H1 (cell line): Measurements from ENCODE around the gene SERINC5. TPM values are rescaled to one million over a fixed set of nuclear protein-coding genes. Genes with fewer than 3 reads are reported as not detected.
A peak's percentile ranks its signal among the peaks of the same experiment; 100 is the strongest.

Experiments
- CTCF ChIA-PET: fragments of 300-600 bp; sonication (Branson Sonifier 250); formaldehyde crosslinking; loops from one replicate; lab custom pipeline; 2021; ENCODE audit not compliant: partially characterized antibody; lab: Charles Lee
- POLR2A ChIA-PET: fragments of 300-600 bp; sonication (Branson Sonifier 250); formaldehyde crosslinking; loops from one replicate; lab custom pipeline; 2021; ENCODE audit warnings: inconsistent platforms; ENCODE audit not compliant: partially characterized antibody; lab: Charles Lee
- DNase-seq, 2 experiments: peaks; one replicate each; pipeline versions ENCODE4 v3.0.0 to v3.0.0-alpha.2; 2010 to 2022; ENCODE audit warnings: low spot score in 2 of 2, low read depth in 1 of 2, mixed read lengths in 1 of 2
- FAIRE-seq: peaks from 2 replicates; lab custom pipeline; 2011; peaks lifted over from hg19 to GRCh38; lab: Jason Lieb, UNC
- H2AFZ ChIP-seq: 2 replicates; pipeline ENCODE4 v1.8.1; 2012; ENCODE audit warnings: low read length, inconsistent platforms
- H2AK5ac ChIP-seq: 2 replicates; pipeline ENCODE4 v1.6.1; 2013; ENCODE audit warnings: low read depth, low read length
- H2BK120ac ChIP-seq: replicated peaks from 2 replicates; pipeline ENCODE3; 2013; ENCODE audit warnings: low read depth, low read length, inconsistent platforms
- H2BK12ac ChIP-seq: 2 replicates; pipeline ENCODE4 v1.6.1; 2013; ENCODE audit warnings: low read depth, low read length
- H2BK15ac ChIP-seq: 2 replicates; pipeline ENCODE4 v1.6.1; 2013; ENCODE audit warnings: low read length
- H2BK20ac ChIP-seq: 2 replicates; pipeline ENCODE4 v1.6.1; 2013; ENCODE audit warnings: low read length
- H2BK5ac ChIP-seq: 2 replicates; pipeline ENCODE4 v1.6.1; 2013; ENCODE audit warnings: low read depth, low read length
- H3K14ac ChIP-seq: 2 replicates; pipeline ENCODE4 v1.6.1; 2013; ENCODE audit warnings: inconsistent platforms; ENCODE audit not compliant: insufficient read length
- H3K18ac ChIP-seq: 2 replicates; pipeline ENCODE4 v1.6.1; 2013; ENCODE audit warnings: low read length; ENCODE audit errors: extremely low read depth
- H3K23ac ChIP-seq: 2 replicates; pipeline ENCODE4 v1.6.1; 2013; ENCODE audit warnings: inconsistent platforms; ENCODE audit not compliant: insufficient read length
- H3K23me2 ChIP-seq: 2 replicates; pipeline ENCODE4 v1.6.1; 2013; ENCODE audit warnings: low read depth, low read length
- H3K27ac ChIP-seq: 2 replicates; pipeline ENCODE4 v1.6.1; 2011; ENCODE audit warnings: low read depth, low read length, inconsistent platforms
- H3K27me3 ChIP-seq, 4 experiments: replicated peaks in 1 of 4; 1 replicate in 1 of 4; 2 replicates in 3 of 4; pipeline versions ENCODE4 v1.6.1 to v1.8.1; 2011 to 2013; ENCODE audit warnings: low read length in 3 of 4, mild to moderate bottlenecking in 3 of 4, inconsistent platforms in 2 of 4, mixed read lengths in 2 of 4, moderate library complexity in 1 of 4; ENCODE audit not compliant: control insufficient read depth in 3 of 4, insufficient read depth in 3 of 4; ENCODE audit errors: extremely low read depth in 1 of 4
- H3K36me3 ChIP-seq, 4 experiments: 2 replicates each; pipeline versions ENCODE4 v1.6.1 to v1.8.1; 2011 to 2013; ENCODE audit warnings: mild to moderate bottlenecking in 4 of 4, low read length in 3 of 4, moderate library complexity in 2 of 4, control low read depth in 1 of 4, inconsistent platforms in 1 of 4; ENCODE audit not compliant: insufficient read depth in 4 of 4, control insufficient read depth in 2 of 4
- H3K4ac ChIP-seq: replicated peaks from 2 replicates; pipeline ENCODE3; 2013; ENCODE audit warnings: low read length, low read depth, mixed read lengths, inconsistent platforms; ENCODE audit not compliant: insufficient read length
- H3K4me1 ChIP-seq, 4 experiments: replicated peaks in 1 of 4; 1 replicate in 1 of 4; 2 replicates in 3 of 4; pipeline versions ENCODE4 v1.6.1 to v1.8.1; 2011 to 2013; ENCODE audit warnings: low read length in 3 of 4, inconsistent platforms in 2 of 4, mixed read lengths in 1 of 4; ENCODE audit not compliant: insufficient read depth in 4 of 4, control insufficient read depth in 3 of 4
- H3K4me2 ChIP-seq, 2 experiments: 2 replicates each; pipeline versions ENCODE4 v1.6.1 to v1.8.1; 2011 to 2013; ENCODE audit warnings: low read depth in 2 of 2, low read length in 2 of 2, control low read depth in 1 of 2, inconsistent platforms in 1 of 2, mild to moderate bottlenecking in 1 of 2; ENCODE audit not compliant: insufficient read depth in 1 of 2
- H3K4me3 ChIP-seq, 4 experiments: fragments of 200-600, 300-600 bp in 1 of 4; sonication (generic), shearing (Covaris generic), sonication (Bioruptor Twin) in 1 of 4; 2 replicates each; pipeline versions ENCODE4 v1.5.1 to v1.8.1; 2011 to 2016; ENCODE audit warnings: low read length in 4 of 4, low read depth in 3 of 4, control low read depth in 2 of 4, inconsistent platforms in 2 of 4, mild to moderate bottlenecking in 2 of 4, mixed read lengths in 1 of 4, moderate library complexity in 1 of 4; ENCODE audit not compliant: insufficient read depth in 2 of 4; ENCODE audit errors: extremely low read depth in 1 of 4
- H3K56ac ChIP-seq: replicated peaks from 2 replicates; pipeline ENCODE3; 2013; ENCODE audit warnings: low read depth, mild to moderate bottlenecking, mixed read lengths, low read length, inconsistent platforms; ENCODE audit not compliant: insufficient read length
- H3K79me1 ChIP-seq: 2 replicates; pipeline ENCODE4 v1.6.1; 2013; ENCODE audit warnings: low read depth, low read length, control low read depth
- H3K79me2 ChIP-seq, 2 experiments: 2 replicates each; pipeline versions ENCODE4 v1.6.1 to v1.8.1; 2012 to 2013; ENCODE audit warnings: low read length in 2 of 2, mild to moderate bottlenecking in 2 of 2, inconsistent platforms in 1 of 2; ENCODE audit not compliant: insufficient read depth in 2 of 2, control insufficient read depth in 1 of 2
- H3K9ac ChIP-seq, 4 experiments: replicated peaks in 1 of 4; 1 replicate in 1 of 4; 2 replicates in 3 of 4; pipeline versions ENCODE4 v1.6.1 to v1.8.1; 2011 to 2013; ENCODE audit warnings: low read depth in 3 of 4, low read length in 3 of 4, control low read depth in 2 of 4, mild to moderate bottlenecking in 2 of 4, moderate library complexity in 2 of 4, inconsistent platforms in 1 of 4; ENCODE audit errors: extremely low read depth in 1 of 4
- H3K9me3 ChIP-seq, 2 experiments: 2 replicates each; pipeline versions ENCODE4 v1.6.1 to v1.8.1; 2012 to 2013; ENCODE audit warnings: mild to moderate bottlenecking in 2 of 2, moderate library complexity in 2 of 2, control low read depth in 1 of 2, inconsistent platforms in 1 of 2, low read depth in 1 of 2, low read length in 1 of 2, mixed read lengths in 1 of 2; ENCODE audit not compliant: insufficient read depth in 2 of 2
- H4K20me1 ChIP-seq, 2 experiments: replicated peaks in 1 of 2; 2 replicates each; pipeline versions ENCODE3 to v1.8.1; 2011 to 2013; ENCODE audit warnings: inconsistent platforms in 2 of 2, low read length in 2 of 2, mild to moderate bottlenecking in 1 of 2; ENCODE audit not compliant: insufficient read depth in 2 of 2, control insufficient read depth in 1 of 2
- H4K5ac ChIP-seq: 2 replicates; pipeline ENCODE4 v1.6.1; 2013; ENCODE audit warnings: low read length, low read depth, mixed read lengths, inconsistent platforms; ENCODE audit not compliant: insufficient read length
- H4K8ac ChIP-seq: 2 replicates; pipeline ENCODE4 v1.8.0; 2013; ENCODE audit warnings: mild to moderate bottlenecking, moderate library complexity, low read length, inconsistent platforms; ENCODE audit not compliant: insufficient read depth; ENCODE audit errors: extremely low read depth
- H4K91ac ChIP-seq: replicated peaks from 2 replicates; pipeline ENCODE3; 2013; ENCODE audit warnings: low read length, mixed read lengths, inconsistent platforms; ENCODE audit not compliant: insufficient read length
- CHD1 ChIP-seq: IDR thresholded peaks from 2 replicates; pipeline ENCODE4 v1.6.1; 2012; ENCODE audit warnings: low read depth, low read length, improper control_type of control experiment
- CREB1 ChIP-seq: IDR thresholded peaks from 2 replicates; pipeline ENCODE4 v1.6.1; 2012; ENCODE audit warnings: inconsistent platforms
- GTF2F1 ChIP-seq: IDR thresholded peaks from 2 replicates; pipeline ENCODE4 v1.6.1; 2012; ENCODE audit warnings: low read depth, low read length, improper control_type of control experiment, borderline replicate concordance
- KDM1A ChIP-seq: fragments of 200-600, 300-600 bp; sonication (generic); IDR thresholded peaks from 2 replicates; pipeline ENCODE4 v1.7.1; 2016; ENCODE audit warnings: mild to moderate bottlenecking, low read length, borderline replicate concordance
- POLR2AphosphoS5 ChIP-seq: IDR thresholded peaks from 2 replicates; pipeline ENCODE4 v1.6.1; 2011; ENCODE audit warnings: low read depth, low read length
- TBP ChIP-seq: IDR thresholded peaks from 2 replicates; pipeline ENCODE4 v1.6.1; 2011; ENCODE audit warnings: low read depth, low read length, improper control_type of control experiment
- TCF12 ChIP-seq: IDR thresholded peaks from 2 replicates; pipeline ENCODE4 v1.6.1; 2011; ENCODE audit warnings: low read depth, mild to moderate bottlenecking, low read length
- WGBS, 2 experiments: shearing (Covaris generic) in 1 of 2; methylation state at CpG; one replicate each; pipeline versions ENCODE4 v1.1.6 to v1.1.7; 2013 to 2015; ENCODE audit warnings: low lambda C conversion rate in 2 of 2, mixed read lengths in 2 of 2, inconsistent platforms in 1 of 2, low coverage in 1 of 2, missing lambda C conversion rate in 1 of 2; ENCODE audit not compliant: insufficient replicate concordance in 2 of 2, insufficient coverage in 1 of 2, insufficient read length in 1 of 2; ENCODE audit errors: extremely low coverage in 1 of 2, missing lambda C conversion rate in 1 of 2; 5-methylcytosine and 5-hydroxymethylcytosine counted together
- polyA plus RNA-seq, 7 experiments: library from polyadenylated mRNA; depleted of rRNA in 3 of 7; stranded (reverse) in 5 of 7; unstranded in 2 of 7; fragments of >200 nt in 5 of 7; fragments of 200-250 nt in 2 of 7; gene quantifications; 1 replicate in 5 of 7; 2 replicates in 1 of 7; 4 replicates in 1 of 7; pipeline versions ENCODE4 v1.2.1 to v1.2.3, GENCODE V29; 2011 to 2013; ENCODE audit warnings: missing spikeins in 2 of 7, mixed read lengths in 2 of 7
- total RNA-seq: library from RNA; stranded (reverse); fragmentation: NEBNext Ultra II Directional; extraction: Animal tissue kit (Norgen Biotek cat#: 25700); gene quantifications from 2 replicates; pipeline ENCODE4 v1.2.1, GENCODE V29; 2021

The SERINC5 gene
- total and polyA plus RNA-seq, 2 of the 8 experiments (the other 6 are each of a cell fraction or from before 2014, with no cell fraction given) = 32.2 to 149 TPM

DNA sequence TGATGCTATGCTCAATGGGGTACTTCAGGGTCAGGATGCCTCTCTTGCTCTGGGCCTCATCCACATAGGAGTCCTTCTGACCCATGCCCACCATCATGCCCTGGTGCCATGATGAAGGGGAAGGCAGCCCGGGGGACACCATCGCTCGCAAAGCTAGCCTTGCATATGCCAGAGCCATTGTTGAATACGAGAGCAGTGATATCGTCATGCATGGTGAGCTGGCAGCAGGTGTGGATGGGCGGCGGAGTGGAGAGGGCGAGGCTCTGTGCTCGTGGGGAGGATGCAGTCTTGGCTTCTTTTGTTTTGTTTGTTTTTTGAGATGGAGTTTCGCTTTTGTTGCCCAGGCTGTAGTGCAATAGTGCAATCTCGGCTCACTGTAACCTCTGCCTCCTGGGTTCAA is 46.8 kb upstream of the SERINC5 start:
- Histone ChIP-seq H2BK15ac (no peak overlapping the region), H3K4me3 (no peak overlapping the region), H4K20me1 (no peaks in the 10 kb centered on the region), H4K8ac (no peak overlapping the region), H3K4me2 (no peak overlapping the region), H3K4me1 (no peaks in the 10 kb centered on the region), H3K56ac (no peak overlapping the region), H3K27ac (no peak overlapping the region), H2BK20ac (0 out of 2 replicates have a peak overlapping the region, but pooled peaks have one; percentile 82), H2AK5ac (no peak overlapping the region), H2AFZ (no peak overlapping the region), H2BK5ac (no peak overlapping the region), H3K23ac (no peak overlapping the region), H3K27me3 (no peaks in the 10 kb centered on the region), H2BK12ac (peak overlapping the region; percentile 27; the same call in 1 of the 2 replicates), H3K23me2 (no peaks in the 10 kb centered on the region), H3K79me1 (no peaks in the 10 kb centered on the region), H3K9ac (no peak overlapping the region), H4K91ac (no peak overlapping the region), H2BK120ac (no peak overlapping the region), H3K4ac (no peak overlapping the region), H3K18ac (no peak overlapping the region), H3K14ac (no peak overlapping the region), H4K5ac (no peak overlapping the region), H3K36me3 (no peaks in the 10 kb centered on the region), H3K9me3 (peaks cover 0 to 4% of the 10 kb centered on the region in 2 experiments; a peak in 1 of 4 replicates), H3K79me2 (no peaks in the 10 kb centered on the region)
- TF ChIP-seq POLR2AphosphoS5 = no peak
- no peak for TF ChIP-seq KDM1A
- no peak for TF ChIP-seq CHD1
- TF ChIP-seq TCF12 = no peak
- TF ChIP-seq CREB1 = no peak
- no peak for TF ChIP-seq GTF2F1
- no peak for TF ChIP-seq TBP
- POLR2A ChIA-PET = no interaction called here
- DNase-seq (peak in 1 of 2 experiments; percentile 26), FAIRE-seq (no peak)
- WGBS, 2 experiments = 95% methylated on average over 11 of the region's 11 CpGs; no CpG with 5 or more reads in 1 of the 2 experiments
- CTCF ChIA-PET = interaction anchor here (8.9 kb wide), 1 partner anchor 211 kb away, joined by 118 read pairs; no protein-coding TSS in a partner anchor
